Breast epithelium (tissue), 3 donors: ENCODE data around the gene MKKS.

Source experiments
- POLR2A ChIP-seq: fragments of 450-650 bp; IDR thresholded peaks from one replicate; pipeline ENCODE4 v1.6.1; 2016; ENCODE audit warnings: antibody characterized with exemption, mild to moderate bottlenecking, moderate library complexity
- TF ChIP-seq, protein P1 (sequence below), 3 donors: fragments of 450-650 bp; IDR thresholded peaks; one replicate each; pipeline ENCODE4 v1.5.1; 2016 to 2017; ENCODE audit warnings: antibody characterized with exemption in 3 of 3, mild to moderate bottlenecking in 3 of 3, moderate library complexity in 3 of 3

DNA sequence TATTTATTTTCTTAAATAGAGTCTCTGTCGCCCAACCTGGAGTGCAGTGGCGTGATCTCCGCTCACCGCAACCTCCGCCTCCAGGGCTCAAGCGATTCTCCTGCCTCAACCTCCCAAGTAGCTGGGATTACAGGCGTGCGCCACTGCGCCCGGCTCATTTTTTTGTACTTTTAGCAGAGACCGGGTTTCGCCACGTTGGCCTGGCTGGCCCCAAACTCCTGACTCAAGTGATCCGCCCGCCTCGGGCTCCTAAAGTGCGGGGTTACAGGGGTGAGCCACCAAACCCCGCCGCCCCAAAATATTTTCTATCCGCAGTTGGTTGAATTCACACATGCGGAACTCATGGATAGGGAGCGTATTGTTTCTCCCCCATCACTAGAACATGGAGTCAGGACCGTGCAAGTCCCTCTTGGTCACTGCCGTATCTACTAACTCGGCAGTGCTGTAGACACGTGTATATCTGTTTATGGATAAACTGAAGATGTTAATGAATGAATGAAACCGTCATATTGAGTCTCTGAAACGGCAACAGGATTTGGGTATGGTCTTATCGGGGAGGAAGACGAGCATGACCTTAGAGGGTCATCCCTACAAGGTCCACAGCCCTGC, 904 bp downstream of the MKKS start:
- TF ChIP-seq, protein P1, sequence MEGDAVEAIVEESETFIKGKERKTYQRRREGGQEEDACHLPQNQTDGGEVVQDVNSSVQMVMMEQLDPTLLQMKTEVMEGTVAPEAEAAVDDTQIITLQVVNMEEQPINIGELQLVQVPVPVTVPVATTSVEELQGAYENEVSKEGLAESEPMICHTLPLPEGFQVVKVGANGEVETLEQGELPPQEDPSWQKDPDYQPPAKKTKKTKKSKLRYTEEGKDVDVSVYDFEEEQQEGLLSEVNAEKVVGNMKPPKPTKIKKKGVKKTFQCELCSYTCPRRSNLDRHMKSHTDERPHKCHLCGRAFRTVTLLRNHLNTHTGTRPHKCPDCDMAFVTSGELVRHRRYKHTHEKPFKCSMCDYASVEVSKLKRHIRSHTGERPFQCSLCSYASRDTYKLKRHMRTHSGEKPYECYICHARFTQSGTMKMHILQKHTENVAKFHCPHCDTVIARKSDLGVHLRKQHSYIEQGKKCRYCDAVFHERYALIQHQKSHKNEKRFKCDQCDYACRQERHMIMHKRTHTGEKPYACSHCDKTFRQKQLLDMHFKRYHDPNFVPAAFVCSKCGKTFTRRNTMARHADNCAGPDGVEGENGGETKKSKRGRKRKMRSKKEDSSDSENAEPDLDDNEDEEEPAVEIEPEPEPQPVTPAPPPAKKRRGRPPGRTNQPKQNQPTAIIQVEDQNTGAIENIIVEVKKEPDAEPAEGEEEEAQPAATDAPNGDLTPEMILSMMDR (IDR thresholded peaks at IDR 0.05) = no peak
- TF ChIP-seq POLR2A = no peak
